RWPE1 (cell line): Measurements from ENCODE around the gene RPS19BP1.
A peak's percentile ranks its signal among the peaks of the same experiment; 100 is the strongest.

Experiments used
- CTCF ChIA-PET: fragments of 350-600 bp; sonication (Branson Sonifier 250); formaldehyde crosslinking; extraction: SDS; loops from one replicate; lab custom pipeline; 2021; lab: Yijun Ruan, JAX
- POLR2A ChIA-PET: fragments of 400-600 bp; formaldehyde crosslinking; extraction: SDS; loops from one replicate; lab custom pipeline; 2020; ENCODE audit warnings: antibody characterized with exemption; ENCODE audit not compliant: low non-redundant PET; lab: Yijun Ruan, JAX
- DNase-seq: peaks from one replicate; pipeline ENCODE4 v3.0.0; 2012; ENCODE audit warnings: low spot score
- H3K27ac ChIP-seq: fragments of 450-650 bp; 2 replicates; pipeline ENCODE4 v1.5.1; 2017
- CTCF ChIP-seq: fragments of 450-650 bp; conservative IDR thresholded peaks from 2 replicates; pipeline ENCODE4 v1.5.1; 2017; ENCODE audit warnings: low read depth, mild to moderate bottlenecking

RPS19BP1 gene

GRCh38 chr22:39545386-39546365 lies 13.1 kb upstream of the RPS19BP1 start:
- DNase-seq: peak; percentile 16
- ChIA-PET CTCF (interaction anchor here (0.6 kb wide), 1 partner anchor 267 kb away, joined by 4 read pairs; no protein-coding TSS in a partner anchor), POLR2A (no interaction called here)
- H3K27ac ChIP-seq: no peak overlapping the region
- TF ChIP-seq CTCF: no peak

- POLR2A ChIA-PET: no interaction called here
- peak; percentile 42 for TF ChIP-seq CTCF
- no peak overlapping the region for H3K27ac ChIP-seq
- CTCF ChIA-PET: interaction anchor here (0.8 kb wide), 1 partner anchor 494 kb away, joined by 3 read pairs; no protein-coding TSS in a partner anchor
- DNase-seq: no peak
Observed at GRCh38 chr22:39543095-39543494, 10.5 kb upstream of the RPS19BP1 start.

- no peak overlapping the region for H3K27ac ChIP-seq
- POLR2A ChIA-PET: no interaction called here
- no peak for TF ChIP-seq CTCF
- DNase-seq: no peak
- CTCF ChIA-PET: no interaction called here
Observed at GRCh38 chr22:39537975-39538374, 5.4 kb upstream of the RPS19BP1 start.

- no peak for DNase-seq
- ChIA-PET POLR2A (no interaction called here), CTCF (interaction anchor here (0.5 to 3.2 kb wide), 4 partner anchors 488 to 787 kb away, joined by 4 to 24 read pairs (median 4); no protein-coding TSS in a partner anchor)
- no peak overlapping the region for H3K27ac ChIP-seq
- no peak for TF ChIP-seq CTCF
Observed at GRCh38 chr22:39536711-39537110, 4.2 kb upstream of the RPS19BP1 start.

GRCh38 chr22:39535831-39536449 lies 3.4 kb upstream of the RPS19BP1 start:
- CTCF ChIA-PET: interaction anchor here (0.5 to 3.2 kb wide), 2 partner anchors 489 to 787 kb away, joined by 4 to 24 read pairs; no protein-coding TSS in a partner anchor
- TF ChIP-seq CTCF: no peak
- no peak for DNase-seq
- POLR2A ChIA-PET: no interaction called here
- no peak overlapping the region for H3K27ac ChIP-seq

- H3K27ac ChIP-seq: no peak overlapping the region
- no peak for DNase-seq
- ChIA-PET CTCF (interaction anchor here (0.5 to 3.2 kb wide), 11 partner anchors 25 to 1818 kb away, joined by 3 to 24 read pairs (median 4); no protein-coding TSS in a partner anchor), POLR2A (interaction anchor here (1.0 kb wide), 1 partner anchor 811 kb away, joined by 3 read pairs; no protein-coding TSS in a partner anchor)
- TF ChIP-seq CTCF: no peak
Observed at GRCh38 chr22:39535357-39535725, 2.8 kb upstream of the RPS19BP1 start.
